ENCODE data around the gene LEMD2. TPM values are rescaled to one million over a fixed set of nuclear protein-coding genes. Genes with fewer than 3 reads are reported as not detected.

Gene LEMD2
- total and polyA plus RNA-seq, 9 of the 15 experiments (the other 6 are each of a cell fraction or from before 2014, with no cell fraction given), result 0.32 to 46.3 (median 30.8) TPM

GRCh38 chr6:33787954-33788693 lies 806 bp downstream of the LEMD2 start (continued):
- no peak for TF ChIP-seq HINFP (tag; conservative IDR thresholded peaks at IDR 0.05; ENCODE audit: low read depth)
- TF ChIP-seq HDAC2 (IDR thresholded peaks at IDR 0.05), result peak; percentile 64; the same call in 1 of the 2 replicates
- TF ChIP-seq, protein P1, sequence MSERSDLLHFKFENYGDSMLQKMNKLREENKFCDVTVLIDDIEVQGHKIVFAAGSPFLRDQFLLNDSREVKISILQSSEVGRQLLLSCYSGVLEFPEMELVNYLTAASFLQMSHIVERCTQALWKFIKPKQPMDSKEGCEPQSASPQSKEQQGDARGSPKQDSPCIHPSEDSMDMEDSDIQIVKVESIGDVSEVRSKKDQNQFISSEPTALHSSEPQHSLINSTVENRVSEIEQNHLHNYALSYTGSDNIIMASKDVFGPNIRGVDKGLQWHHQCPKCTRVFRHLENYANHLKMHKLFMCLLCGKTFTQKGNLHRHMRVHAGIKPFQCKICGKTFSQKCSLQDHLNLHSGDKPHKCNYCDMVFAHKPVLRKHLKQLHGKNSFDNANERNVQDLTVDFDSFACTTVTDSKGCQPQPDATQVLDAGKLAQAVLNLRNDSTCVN (CRISPR knock-in tag; IDR thresholded peaks at IDR 0.05), result 0 out of 2 replicates have a peak, but pooled peaks have one; percentile 46
- TF ChIP-seq, protein P2, sequence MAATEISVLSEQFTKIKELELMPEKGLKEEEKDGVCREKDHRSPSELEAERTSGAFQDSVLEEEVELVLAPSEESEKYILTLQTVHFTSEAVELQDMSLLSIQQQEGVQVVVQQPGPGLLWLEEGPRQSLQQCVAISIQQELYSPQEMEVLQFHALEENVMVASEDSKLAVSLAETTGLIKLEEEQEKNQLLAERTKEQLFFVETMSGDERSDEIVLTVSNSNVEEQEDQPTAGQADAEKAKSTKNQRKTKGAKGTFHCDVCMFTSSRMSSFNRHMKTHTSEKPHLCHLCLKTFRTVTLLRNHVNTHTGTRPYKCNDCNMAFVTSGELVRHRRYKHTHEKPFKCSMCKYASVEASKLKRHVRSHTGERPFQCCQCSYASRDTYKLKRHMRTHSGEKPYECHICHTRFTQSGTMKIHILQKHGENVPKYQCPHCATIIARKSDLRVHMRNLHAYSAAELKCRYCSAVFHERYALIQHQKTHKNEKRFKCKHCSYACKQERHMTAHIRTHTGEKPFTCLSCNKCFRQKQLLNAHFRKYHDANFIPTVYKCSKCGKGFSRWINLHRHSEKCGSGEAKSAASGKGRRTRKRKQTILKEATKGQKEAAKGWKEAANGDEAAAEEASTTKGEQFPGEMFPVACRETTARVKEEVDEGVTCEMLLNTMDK (IDR thresholded peaks at IDR 0.05; ENCODE audit: borderline replicate concordance, insufficient read depth, low read depth, low read length, poor library complexity, severe bottlenecking), result peak; percentile 10
- peak; percentile 51; the same call in 1 of the 2 replicates for TF ChIP-seq NR2C1 (IDR thresholded peaks at IDR 0.05)
- TF ChIP-seq NR2C1 (tag; IDR thresholded peaks at IDR 0.05), result no peak
- no peak for TF ChIP-seq DDX20 (tag; IDR thresholded peaks at IDR 0.05; ENCODE audit: low read depth)
- TF ChIP-seq BRCA1 (IDR thresholded peaks at IDR 0.05), result no peak
- 0 out of 2 replicates have a peak, but pooled peaks have one; percentile 78 for TF ChIP-seq BRCA1 (CRISPR knock-in tag; IDR thresholded peaks at IDR 0.05)
- TF ChIP-seq TAF7 (tag; IDR thresholded peaks at IDR 0.05), result no peak
- TF ChIP-seq POLR2AphosphoS2 (IDR thresholded peaks at IDR 0.05; ENCODE audit: low read length), result no peak
- peak; percentile 92 for TF ChIP-seq PKNOX1 (IDR thresholded peaks at IDR 0.05)
- no peak for TF ChIP-seq KHSRP (IDR thresholded peaks at IDR 0.05)
- peak; percentile 16 for TF ChIP-seq ZNF146 (CRISPR knock-in tag; IDR thresholded peaks at IDR 0.05; ENCODE audit: unreplicated experiment)
- TF ChIP-seq, protein P3, sequence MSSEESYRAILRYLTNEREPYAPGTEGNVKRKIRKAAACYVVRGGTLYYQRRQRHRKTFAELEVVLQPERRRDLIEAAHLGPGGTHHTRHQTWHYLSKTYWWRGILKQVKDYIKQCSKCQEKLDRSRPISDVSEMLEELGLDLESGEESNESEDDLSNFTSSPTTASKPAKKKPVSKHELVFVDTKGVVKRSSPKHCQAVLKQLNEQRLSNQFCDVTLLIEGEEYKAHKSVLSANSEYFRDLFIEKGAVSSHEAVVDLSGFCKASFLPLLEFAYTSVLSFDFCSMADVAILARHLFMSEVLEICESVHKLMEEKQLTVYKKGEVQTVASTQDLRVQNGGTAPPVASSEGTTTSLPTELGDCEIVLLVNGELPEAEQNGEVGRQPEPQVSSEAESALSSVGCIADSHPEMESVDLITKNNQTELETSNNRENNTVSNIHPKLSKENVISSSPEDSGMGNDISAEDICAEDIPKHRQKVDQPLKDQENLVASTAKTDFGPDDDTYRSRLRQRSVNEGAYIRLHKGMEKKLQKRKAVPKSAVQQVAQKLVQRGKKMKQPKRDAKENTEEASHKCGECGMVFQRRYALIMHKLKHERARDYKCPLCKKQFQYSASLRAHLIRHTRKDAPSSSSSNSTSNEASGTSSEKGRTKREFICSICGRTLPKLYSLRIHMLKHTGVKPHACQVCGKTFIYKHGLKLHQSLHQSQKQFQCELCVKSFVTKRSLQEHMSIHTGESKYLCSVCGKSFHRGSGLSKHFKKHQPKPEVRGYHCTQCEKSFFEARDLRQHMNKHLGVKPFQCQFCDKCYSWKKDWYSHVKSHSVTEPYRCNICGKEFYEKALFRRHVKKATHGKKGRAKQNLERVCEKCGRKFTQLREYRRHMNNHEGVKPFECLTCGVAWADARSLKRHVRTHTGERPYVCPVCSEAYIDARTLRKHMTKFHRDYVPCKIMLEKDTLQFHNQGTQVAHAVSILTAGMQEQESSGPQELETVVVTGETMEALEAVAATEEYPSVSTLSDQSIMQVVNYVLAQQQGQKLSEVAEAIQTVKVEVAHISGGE (CRISPR knock-in tag; IDR thresholded peaks at IDR 0.05), result peak in 2 of 3 experiments; percentile 45 to 48; a peak in 2 of 6 replicates
- 0 out of 2 replicates have a peak, but pooled peaks have one; percentile 19 for TF ChIP-seq ERF (CRISPR knock-in tag; IDR thresholded peaks at IDR 0.05)
- peak; percentile 62; the same call in 1 of the 2 replicates for TF ChIP-seq OTX1 (CRISPR knock-in tag; IDR thresholded peaks at IDR 0.05)

All from K562 (cell line).